Right renal pelvis (tissue), 4 donors: ENCODE data around the gene TAS2R38. TPM values are rescaled to one million over a fixed set of nuclear protein-coding genes. Genes with fewer than 3 reads are reported as not detected.

Experiments used
- DNase-seq, 4 donors: peaks; one replicate each; pipeline ENCODE4 v3.0.0-alpha.2; 2013; ENCODE audit warnings: low read depth in 4 of 4, low spot score in 3 of 4, missing footprints in 1 of 4
- polyA plus RNA-seq, 4 donors: library from polyadenylated mRNA; unstranded; fragments of 120-200 nt; gene quantifications; one replicate each; pipeline ENCODE4 v1.2.1, GENCODE V29; 2013; ENCODE audit not compliant: insufficient read length in 4 of 4

TAS2R38 gene
- polyA plus RNA-seq, 4 donors = 0.15 to 0.23 TPM; not detected in 2

- DNase-seq = no peak
Measured at GRCh38 chr7:141976524-141977245, 3.1 kb upstream of the TAS2R38 start.

DNA sequence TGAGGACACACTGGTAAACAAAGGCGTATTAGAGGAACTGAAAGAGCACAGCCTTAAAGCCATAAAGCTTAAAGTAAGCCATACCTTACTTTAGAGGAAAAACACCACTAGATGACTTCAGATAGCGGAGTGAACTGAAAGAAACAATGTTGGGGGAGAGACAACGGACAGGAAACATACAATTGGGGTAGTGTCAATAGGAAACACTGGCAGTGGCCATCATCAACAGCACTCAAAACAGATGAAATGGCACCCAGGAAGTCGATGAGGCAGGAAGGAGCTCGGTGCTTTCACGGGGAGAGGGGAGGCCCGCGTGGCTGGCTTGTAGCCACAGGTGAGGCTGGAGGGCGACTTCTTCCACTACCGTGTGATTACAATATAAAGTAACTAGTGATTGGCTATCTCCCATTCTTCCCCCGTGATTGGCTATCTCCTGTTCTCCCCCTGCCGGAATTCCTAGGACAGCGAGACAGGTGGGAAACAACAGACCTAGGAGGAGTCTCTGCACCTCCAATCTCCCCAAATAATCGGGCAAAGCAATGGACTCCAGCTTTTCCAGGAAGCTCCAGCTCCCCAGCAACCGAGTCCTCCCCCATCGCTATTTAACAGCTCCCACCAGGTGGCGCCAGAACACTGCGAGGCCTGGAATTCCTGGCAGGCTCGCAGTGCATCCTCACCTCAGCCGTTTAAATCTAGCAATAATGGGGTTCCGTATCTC, 2.4 kb upstream of the TAS2R38 start:
- peak; percentile 43 to 58 (median 50) for DNase-seq

GRCh38 chr7:141974831-141975230, 1.3 kb upstream of the TAS2R38 start:
- DNase-seq = no peak

DNA sequence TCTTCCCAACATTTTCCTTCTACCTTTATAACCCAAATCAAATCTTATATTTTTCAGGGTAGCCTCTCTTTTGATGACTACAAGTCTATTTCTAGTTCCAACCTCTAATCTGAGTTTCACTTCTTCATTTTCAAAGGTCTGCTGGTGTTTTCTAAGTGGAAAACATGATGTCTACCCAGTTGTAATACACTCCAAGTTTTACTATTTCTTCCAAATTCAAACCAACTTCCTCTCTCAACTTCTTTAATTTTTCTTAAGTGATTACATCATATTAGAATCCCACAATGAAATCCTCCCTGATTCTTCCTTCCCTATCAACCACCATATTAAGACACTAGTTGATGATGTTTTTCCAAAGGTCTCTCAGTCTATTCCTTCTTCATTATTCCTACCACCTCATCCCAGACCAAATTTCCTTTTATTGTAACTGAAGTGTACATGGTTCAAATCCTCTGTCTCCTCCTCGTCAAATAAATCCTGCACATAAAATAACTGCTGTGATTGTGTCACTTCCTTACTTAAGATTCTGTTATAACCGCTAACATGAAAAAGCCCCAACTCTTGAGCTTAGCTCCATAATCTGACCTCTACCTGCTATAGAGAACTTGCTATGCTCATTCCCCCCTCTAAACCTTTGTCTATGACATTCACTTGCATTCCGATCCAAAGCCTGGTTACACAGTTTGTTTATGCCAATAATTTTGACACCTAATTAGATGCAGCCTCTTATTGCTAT, 12.7 kb downstream of the TAS2R38 start:
- DNase-seq = no peak

DNA sequence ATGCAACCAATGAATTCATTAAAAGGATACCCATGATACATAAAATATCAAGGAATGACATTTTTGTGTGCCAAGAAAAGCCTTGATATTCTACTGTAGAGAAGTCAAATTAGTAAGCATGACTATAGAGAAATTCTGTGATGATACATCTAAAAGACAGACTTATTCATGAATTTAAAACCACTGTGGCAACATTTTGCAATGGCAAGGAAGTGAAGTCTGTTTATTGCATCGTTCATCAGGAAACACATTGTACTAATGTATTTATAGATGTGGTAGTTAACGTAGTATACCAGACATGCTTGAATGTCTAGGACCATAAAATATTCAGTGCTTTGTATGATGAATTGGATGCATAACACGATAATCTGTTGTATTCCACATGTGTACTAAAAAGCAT, 17.5 kb downstream of the TAS2R38 start:
- no peak for DNase-seq

- no peak for DNase-seq
Measured at GRCh38 chr7:141954334-141954733, 19.2 kb downstream of the TAS2R38 start.

DNA sequence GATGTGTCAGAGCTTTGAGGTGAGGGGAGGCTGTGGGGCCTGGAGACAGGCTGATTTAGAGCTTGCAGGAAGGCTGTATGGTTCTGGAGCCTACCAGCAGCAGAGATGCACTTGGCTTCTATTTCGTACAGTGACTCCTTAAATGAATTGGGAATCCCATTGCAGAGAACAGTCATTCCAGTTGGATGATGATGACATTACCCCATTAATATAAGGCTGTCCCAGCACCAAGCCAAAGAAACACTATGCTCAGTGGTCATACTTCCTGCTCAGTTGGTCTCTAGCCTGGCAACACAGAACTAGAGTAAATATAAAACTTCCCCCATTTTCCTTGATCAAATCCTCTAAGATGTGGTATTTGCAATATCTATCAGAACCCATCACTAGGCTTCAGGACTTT, 21.1 kb downstream of the TAS2R38 start:
- DNase-seq = no peak

- no peak for DNase-seq
Measured at GRCh38 chr7:141950806-141951205, 22.8 kb downstream of the TAS2R38 start.

DNA sequence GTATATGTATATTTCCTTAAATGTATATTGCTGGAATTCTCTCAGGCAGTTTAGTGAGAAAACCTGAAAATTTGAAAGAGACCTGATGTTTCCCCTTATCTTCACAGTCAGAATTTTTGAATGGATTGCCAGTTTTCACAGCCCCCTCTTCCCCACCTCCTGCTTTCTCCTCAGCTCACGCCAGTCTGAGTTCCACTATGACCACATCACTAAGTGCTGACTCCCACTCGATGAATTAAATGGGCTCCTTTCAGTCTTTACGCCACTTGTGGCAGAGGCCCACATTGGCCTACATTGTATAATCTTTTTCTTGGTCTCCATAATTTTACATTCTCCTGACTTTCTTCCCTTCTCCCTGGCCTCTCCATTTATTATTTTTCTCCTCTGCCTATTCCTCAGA, 23.7 kb downstream of the TAS2R38 start:
- no peak for DNase-seq

GRCh38 chr7:141949451-141949850, 24.1 kb downstream of the TAS2R38 start:
- DNase-seq = no peak

- no peak for DNase-seq
Measured at GRCh38 chr7:141949021-141949420, 24.6 kb downstream of the TAS2R38 start.

- no peak for DNase-seq
Measured at GRCh38 chr7:141946796-141947195, 26.8 kb downstream of the TAS2R38 start, which contains the start of gene CLEC5A. TSS of gene CLEC5A (minus strand) at chr7:141946974. CDS start at chr7:141946292, 682 bp downstream.

DNA sequence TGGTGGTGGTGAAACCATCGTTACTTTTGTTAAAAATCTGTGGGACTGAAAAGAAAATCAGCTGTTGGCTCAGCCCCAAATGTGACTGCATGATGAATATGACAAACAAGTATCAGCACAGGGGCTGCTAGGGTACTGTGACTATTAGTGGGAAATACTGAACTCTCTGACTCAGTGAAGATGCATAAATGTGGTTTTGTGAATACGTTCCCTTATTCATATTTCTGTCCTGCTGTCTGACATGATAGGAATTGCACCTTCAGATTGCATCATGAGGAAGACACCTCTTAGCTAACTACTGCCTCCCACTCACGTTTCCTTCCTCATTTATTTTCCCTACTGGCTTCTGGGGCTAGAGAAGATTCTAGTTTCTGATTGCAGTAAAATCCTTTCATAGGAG, 28.2 kb downstream of the TAS2R38 start:
- no peak for DNase-seq

DNA sequence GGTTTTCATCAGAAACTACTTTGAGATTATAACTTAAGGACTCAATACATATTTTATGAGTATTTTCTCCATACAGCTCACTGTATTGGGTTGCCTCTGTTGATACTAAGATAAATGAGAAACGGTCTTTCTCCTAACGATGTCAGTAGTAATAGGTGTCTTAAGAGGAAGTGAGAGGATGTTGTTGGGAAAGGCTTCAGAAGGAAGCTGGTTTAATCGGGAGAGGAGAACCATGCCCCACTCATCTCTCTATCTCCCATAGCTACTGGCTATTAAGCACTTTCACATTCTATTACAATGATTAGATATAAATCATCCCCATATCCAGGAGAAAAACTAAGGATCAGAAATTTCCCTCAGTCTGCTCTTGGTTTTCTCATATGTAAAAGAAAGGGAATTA, 28.8 kb downstream of the TAS2R38 start:
- no peak for DNase-seq

DNA sequence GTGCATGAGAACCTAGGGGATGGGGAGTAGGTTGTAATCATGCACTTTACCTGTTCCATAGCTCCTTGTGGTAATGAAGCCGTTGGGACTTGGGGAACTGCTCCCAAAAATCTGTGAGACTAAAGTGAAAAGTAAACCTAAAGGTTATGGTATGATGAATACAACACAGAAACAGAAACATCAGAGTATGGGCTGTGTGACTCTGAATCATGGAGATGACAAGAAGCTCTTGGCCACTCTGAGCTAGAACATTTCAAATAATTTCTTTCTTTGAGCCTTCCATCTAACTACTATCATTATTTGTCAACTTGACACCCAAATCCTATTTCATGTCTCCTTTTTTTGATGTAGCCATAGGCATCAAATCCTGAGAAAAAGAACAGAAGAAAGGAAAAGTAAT, 29.7 kb downstream of the TAS2R38 start:
- no peak for DNase-seq

DNA sequence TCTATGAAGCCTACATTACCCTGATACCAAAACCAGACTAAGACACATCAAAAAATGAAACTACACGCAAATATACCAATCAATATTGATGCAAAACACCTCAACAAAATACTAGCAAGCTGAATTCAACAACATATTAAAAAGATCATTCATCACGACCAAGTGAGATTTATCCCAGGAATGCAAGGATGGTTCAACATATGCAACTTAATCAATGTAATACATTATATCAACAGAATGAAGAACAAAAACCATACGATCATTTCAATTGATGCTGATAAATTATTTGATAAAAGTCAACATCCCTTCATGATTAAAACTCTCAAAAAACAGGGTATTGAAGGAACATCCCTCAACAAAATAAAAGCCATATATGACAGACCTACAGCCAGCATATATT, 32.5 kb downstream of the TAS2R38 start:
- DNase-seq = no peak

DNA sequence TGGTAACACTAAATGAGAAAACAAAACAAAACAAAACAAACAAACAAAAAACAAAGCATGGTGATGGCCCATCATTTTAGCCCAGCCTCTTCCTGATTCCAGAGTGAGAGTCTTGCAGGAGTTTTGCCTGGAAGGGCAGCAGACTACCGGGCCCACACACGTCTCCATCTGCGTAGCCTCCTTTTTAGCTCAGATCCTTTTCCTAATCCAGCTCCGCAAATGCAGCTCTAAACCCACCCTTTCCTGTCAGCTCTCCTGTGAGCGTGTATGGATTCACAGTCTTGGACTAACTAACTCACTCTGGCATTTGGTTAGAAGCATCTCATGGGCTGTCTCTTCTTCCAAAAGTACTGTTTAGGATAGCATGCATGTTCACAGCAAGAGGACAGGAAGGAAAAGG, 43.4 kb downstream of the TAS2R38 start:
- DNase-seq = no peak

GRCh38 chr7:141928845-141929195, 44.8 kb downstream of the TAS2R38 start:
- no peak for DNase-seq

DNA sequence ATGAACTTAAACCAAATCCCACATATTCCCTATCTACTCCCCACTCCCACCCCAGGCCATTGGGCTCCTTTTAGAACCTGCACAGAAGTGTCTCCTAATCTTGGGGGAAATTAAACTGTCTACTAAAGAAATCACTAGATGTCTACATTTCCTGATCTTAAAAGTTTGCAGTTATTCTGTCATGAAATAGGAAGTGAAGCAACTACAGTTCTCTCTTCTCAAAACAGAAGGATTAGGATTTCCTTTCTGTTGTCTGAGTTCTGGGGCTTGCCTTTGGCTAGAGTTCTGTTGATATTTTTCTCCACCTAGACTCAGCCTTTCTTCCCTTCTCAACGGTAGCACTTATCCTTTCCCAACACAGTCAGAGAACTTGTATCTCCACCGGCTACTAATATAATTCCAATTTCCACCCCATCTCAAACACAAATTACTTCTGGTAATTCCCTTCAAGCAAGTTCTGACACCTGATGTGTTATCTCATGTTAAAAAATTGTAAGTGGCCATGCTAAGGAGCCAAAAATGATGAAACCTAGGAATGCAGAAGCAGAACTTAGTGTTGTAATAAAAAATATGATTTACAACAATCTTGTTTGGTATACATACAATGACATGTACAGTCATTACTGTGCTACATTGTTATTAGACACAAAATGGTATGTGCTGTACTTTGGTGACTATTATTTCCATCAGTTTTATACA, 45.3 kb downstream of the TAS2R38 start:
- DNase-seq = no peak
